WTC11 (cell line): ENCODE measurements around the gene WSCD2.

Experiments used
- ELF4 ChIP-seq: sonication (generic); formaldehyde crosslinking; IDR thresholded peaks from 2 replicates; pipeline ENCODE4 v1.8.1; 2022; ENCODE audit warnings: low read depth, mild to moderate bottlenecking, moderate library complexity, missing genetic modification reagents
- JUN ChIP-seq: sonication (generic); formaldehyde crosslinking; IDR thresholded peaks from 2 replicates; pipeline ENCODE4 v1.8.0; 2023; ENCODE audit warnings: mild to moderate bottlenecking, missing genetic modification reagents
- TCF7 ChIP-seq: sonication (generic); formaldehyde crosslinking; IDR thresholded peaks from 2 replicates; pipeline ENCODE4 v1.8.0; 2022; ENCODE audit warnings: mild to moderate bottlenecking, low read depth, missing genetic modification reagents, moderate library complexity
- TEAD1 ChIP-seq: sonication (generic); formaldehyde crosslinking; IDR thresholded peaks from 2 replicates; pipeline ENCODE4 v1.8.0; 2022; ENCODE audit warnings: mild to moderate bottlenecking, missing genetic modification reagents
- TF ChIP-seq, protein P1 (sequence below): fragments of 250-450 bp; sonication (Bioruptor Pico); IDR thresholded peaks from 2 replicates; pipeline ENCODE4 v1.9.0; 2021; ENCODE audit warnings: mild to moderate bottlenecking

- no peak for TF ChIP-seq TCF7 (CRISPR knock-in tag)
- TF ChIP-seq, protein P1, sequence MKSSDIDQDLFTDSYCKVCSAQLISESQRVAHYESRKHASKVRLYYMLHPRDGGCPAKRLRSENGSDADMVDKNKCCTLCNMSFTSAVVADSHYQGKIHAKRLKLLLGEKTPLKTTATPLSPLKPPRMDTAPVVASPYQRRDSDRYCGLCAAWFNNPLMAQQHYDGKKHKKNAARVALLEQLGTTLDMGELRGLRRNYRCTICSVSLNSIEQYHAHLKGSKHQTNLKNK (CRISPR knock-in tag) = no peak
- no peak for TF ChIP-seq TEAD1 (CRISPR knock-in tag)
- no peak for TF ChIP-seq ELF4 (CRISPR knock-in tag)
- no peak for TF ChIP-seq JUN (CRISPR knock-in tag)
Observed at GRCh38 chr12:108143144-108143543, 14.1 kb downstream of the WSCD2 start.
